GM12872 (cell line): Measurements from ENCODE around the gene ATP2B2.

Source experiments
- TF ChIP-seq, protein P1 (sequence below): IDR thresholded peaks from 3 replicates; pipeline ENCODE4 v1.5.1; 2011; ENCODE audit warnings: low read depth, mild to moderate bottlenecking, low read length, moderate library complexity; ENCODE audit not compliant: insufficient read depth

Gene ATP2B2

GRCh38 chr3:10356461-10356981, 148.9 kb downstream of the ATP2B2 start:
- TF ChIP-seq, protein P1, sequence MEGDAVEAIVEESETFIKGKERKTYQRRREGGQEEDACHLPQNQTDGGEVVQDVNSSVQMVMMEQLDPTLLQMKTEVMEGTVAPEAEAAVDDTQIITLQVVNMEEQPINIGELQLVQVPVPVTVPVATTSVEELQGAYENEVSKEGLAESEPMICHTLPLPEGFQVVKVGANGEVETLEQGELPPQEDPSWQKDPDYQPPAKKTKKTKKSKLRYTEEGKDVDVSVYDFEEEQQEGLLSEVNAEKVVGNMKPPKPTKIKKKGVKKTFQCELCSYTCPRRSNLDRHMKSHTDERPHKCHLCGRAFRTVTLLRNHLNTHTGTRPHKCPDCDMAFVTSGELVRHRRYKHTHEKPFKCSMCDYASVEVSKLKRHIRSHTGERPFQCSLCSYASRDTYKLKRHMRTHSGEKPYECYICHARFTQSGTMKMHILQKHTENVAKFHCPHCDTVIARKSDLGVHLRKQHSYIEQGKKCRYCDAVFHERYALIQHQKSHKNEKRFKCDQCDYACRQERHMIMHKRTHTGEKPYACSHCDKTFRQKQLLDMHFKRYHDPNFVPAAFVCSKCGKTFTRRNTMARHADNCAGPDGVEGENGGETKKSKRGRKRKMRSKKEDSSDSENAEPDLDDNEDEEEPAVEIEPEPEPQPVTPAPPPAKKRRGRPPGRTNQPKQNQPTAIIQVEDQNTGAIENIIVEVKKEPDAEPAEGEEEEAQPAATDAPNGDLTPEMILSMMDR = no peak

GRCh38 chr3:10354361-10355015, 150.9 kb downstream of the ATP2B2 start:
- TF ChIP-seq, protein P1 = no peak

DNA sequence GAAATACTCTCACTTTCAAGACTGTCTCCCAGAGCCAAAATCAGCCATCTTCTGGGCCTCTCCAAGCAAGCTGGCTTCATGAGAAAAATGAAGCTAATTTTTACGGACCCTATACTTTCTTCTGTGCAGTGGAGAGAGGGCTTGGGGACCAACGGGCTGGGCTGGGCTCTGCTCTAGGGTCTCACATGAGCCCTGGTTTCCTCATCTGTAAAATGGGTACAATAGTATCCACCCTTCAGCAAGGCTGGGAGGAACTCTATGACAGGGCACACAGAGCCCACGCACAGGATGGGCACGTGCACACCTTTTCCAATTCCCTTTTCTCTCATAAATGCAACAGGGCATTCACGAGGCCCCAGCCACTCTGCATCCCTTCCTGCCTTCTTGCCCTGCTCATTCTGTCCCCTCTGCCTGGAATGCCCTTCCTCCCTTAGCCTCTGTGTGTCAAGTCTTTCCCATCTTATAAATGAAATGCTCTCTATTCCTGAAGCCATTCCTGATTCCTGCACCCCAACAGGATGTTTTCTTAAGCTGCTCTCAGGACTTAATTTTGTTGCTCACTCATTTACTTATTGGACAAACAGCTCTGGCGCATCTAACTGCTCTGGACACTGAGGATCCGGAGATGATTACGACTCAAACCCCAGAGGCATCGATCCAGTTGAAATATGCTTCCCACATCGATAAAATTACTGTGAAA, 151.6 kb downstream of the ATP2B2 start:
- TF ChIP-seq, protein P1 = no peak

DNA sequence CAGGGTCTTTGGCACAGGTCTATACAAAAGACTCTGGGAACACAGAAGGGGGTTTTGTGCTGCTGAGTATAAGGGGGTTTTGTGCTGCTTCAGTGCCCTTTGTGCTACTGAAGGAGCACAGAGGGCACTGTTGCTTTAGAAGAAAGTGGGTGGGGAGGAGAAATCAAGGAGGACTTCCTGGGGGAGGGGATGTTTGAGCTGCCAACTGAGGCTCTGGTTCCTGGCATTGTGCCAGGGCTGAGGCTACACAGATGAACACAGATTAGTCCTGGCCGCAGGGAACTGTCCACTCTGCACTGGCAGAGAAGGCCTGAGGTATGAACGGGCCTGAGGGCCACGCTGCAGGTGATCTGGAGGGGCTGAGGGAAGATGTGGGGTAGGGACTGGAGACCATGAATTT, 152.2 kb downstream of the ATP2B2 start:
- TF ChIP-seq, protein P1 = no peak

DNA sequence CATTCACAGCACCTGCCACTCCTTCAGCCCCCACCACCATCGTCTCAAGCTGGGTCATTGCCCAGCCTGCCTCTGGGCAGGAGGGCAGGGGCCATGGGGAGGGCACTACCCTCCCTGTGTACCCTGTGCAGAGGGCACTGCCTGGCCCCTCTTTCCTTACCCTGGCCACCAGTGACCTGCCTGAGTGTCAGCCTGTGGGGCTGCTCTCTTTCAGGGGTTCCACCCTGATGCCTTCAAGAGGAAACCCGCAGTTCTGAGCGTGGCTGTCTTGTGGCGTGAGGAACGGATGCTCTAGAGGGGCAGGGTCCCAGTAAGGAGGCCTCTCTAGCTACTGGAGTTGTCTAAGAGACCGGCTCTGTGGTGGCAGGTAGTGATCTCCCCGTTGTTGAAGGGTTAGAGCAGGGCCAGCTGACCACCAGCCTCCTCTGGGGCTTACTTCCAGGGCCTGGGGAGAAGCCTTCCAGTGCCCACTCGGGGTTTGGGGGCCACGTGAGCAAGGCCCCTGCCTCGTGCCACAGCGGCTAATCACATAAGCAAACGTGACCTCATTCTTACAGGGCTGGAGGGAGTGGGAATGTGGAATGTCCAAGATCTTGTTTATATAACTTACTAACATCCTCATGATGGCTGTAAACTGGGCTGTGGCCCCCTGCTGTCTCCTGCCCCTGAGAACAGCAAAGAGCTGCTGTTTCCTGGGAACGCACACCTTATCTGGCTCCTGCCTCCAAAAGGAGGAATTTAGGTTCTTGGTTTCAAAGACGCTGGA, 153.1 kb downstream of the ATP2B2 start:
- TF ChIP-seq, protein P1 = no peak

- TF ChIP-seq, protein P1 = no peak
Measured at GRCh38 chr3:10351013-10351735, 154.2 kb downstream of the ATP2B2 start.
